Lower leg skin (tissue), 4 donors: ENCODE data around the gene MAPKAPK2. TPM values are rescaled to one million over a fixed set of nuclear protein-coding genes. Genes with fewer than 3 reads are reported as not detected.

Experiments used
- DNase-seq, 2 donors: peaks; one replicate each; pipeline ENCODE4 v3.0.0-alpha.2; 2019; ENCODE audit warnings: low spot score in 2 of 2
- H3K4me3 ChIP-seq: fragments of 200-600 bp; sonication (generic); 2 replicates; pipeline ENCODE4 v1.5.1; 2017; ENCODE audit warnings: mild to moderate bottlenecking, low read depth; ENCODE audit not compliant: poor library complexity, severe bottlenecking
- CTCF ChIP-seq, 3 donors: fragments of 450-650 bp; IDR thresholded peaks; one replicate each; pipeline ENCODE4 v1.5.1; 2016; ENCODE audit warnings: antibody characterized with exemption in 3 of 3, mild to moderate bottlenecking in 3 of 3, moderate library complexity in 2 of 3
- POLR2A ChIP-seq, 2 donors: fragments of 450-650 bp; IDR thresholded peaks; one replicate each; pipeline ENCODE4 v1.6.1; 2016 to 2017; ENCODE audit warnings: antibody characterized with exemption in 2 of 2, mild to moderate bottlenecking in 1 of 2, moderate library complexity in 1 of 2
- WGBS, 2 donors: methylation state at CpG; one replicate each; pipeline ENCODE4 v1.1.5; 2018; 5-methylcytosine and 5-hydroxymethylcytosine counted together
- intact Hi-C: fragments of 100-400 bp; cut with DNase I; formaldehyde crosslinking; loops from one replicate; pipeline ENCODE4 v1.15.0; 2023; ENCODE audit warnings: low total_unique reads
- total RNA-seq, 4 donors: library from RNA; depleted of rRNA; stranded (reverse); fragments of >200 nt; gene quantifications; one replicate each; pipeline ENCODE4 v1.1.0, GENCODE V29; 2016

Gene MAPKAPK2
- total RNA-seq, 4 donors from 2014 or later = 40.0 to 62.4 (median 52.4) TPM

GRCh38 chr1:206702803-206703202, 18.1 kb downstream of the MAPKAPK2 start:
- intact Hi-C loops = loop anchor here (1.0 kb wide), 1 partner anchor 19 kb away; no protein-coding TSS in a partner anchor
- H3K4me3 ChIP-seq = no peak overlapping the region
- DNase-seq = no peak
- 92 to 100% methylated on average over 1 of the region's 1 CpG for WGBS, 2 donors
- TF ChIP-seq CTCF (IDR thresholded peaks at IDR 0.05) (no peak), POLR2A (IDR thresholded peaks at IDR 0.05) (no peak)

- intact Hi-C loops = no loop called here
- TF ChIP-seq POLR2A (IDR thresholded peaks at IDR 0.05) = no peak
- no peak for TF ChIP-seq CTCF (IDR thresholded peaks at IDR 0.05)
- DNase-seq = no peak
- no peak overlapping the region for H3K4me3 ChIP-seq
- WGBS, 2 donors = 64 to 68% methylated on average over 4 of the region's 4 CpGs
These were observed 19.0 kb downstream of the MAPKAPK2 start for GRCh38 chr1:206703661-206704060.

GRCh38 chr1:206704226-206704625, 19.5 kb downstream of the MAPKAPK2 start:
- intact Hi-C loops = no loop called here
- no peak overlapping the region for H3K4me3 ChIP-seq

GRCh38 chr1:206705191-206705590, 20.5 kb downstream of the MAPKAPK2 start:
- no peak for DNase-seq
- intact Hi-C loops = no loop called here
- 36 to 42% methylated on average over 3 to 4 of the region's 4 CpGs for WGBS, 2 donors
- TF ChIP-seq CTCF (IDR thresholded peaks at IDR 0.05) (no peak), POLR2A (IDR thresholded peaks at IDR 0.05) (no peak)
- H3K4me3 ChIP-seq = no peak overlapping the region

More at GRCh38 chr1:206704226-206704625, 19.5 kb downstream of the MAPKAPK2 start:
- DNase-seq = no peak
- 77 to 86% methylated on average over 9 of the region's 9 CpGs for WGBS, 2 donors
- TF ChIP-seq POLR2A (IDR thresholded peaks at IDR 0.05) (no peak), CTCF (IDR thresholded peaks at IDR 0.05) (no peak)

GRCh38 chr1:206705726-206706297, 21.1 kb downstream of the MAPKAPK2 start:
- DNase-seq = no peak
- TF ChIP-seq CTCF (IDR thresholded peaks at IDR 0.05) (no peak), POLR2A (IDR thresholded peaks at IDR 0.05) (no peak)
- intact Hi-C loops = no loop called here
- 41 to 43% methylated on average over 8 of the region's 8 CpGs for WGBS, 2 donors
- H3K4me3 ChIP-seq = no peak overlapping the region

- H3K4me3 ChIP-seq = no peak overlapping the region
- intact Hi-C loops = no loop called here
- no peak for DNase-seq
- TF ChIP-seq POLR2A (IDR thresholded peaks at IDR 0.05) (no peak), CTCF (IDR thresholded peaks at IDR 0.05) (no peak)
- 15 to 39% methylated on average over 10 to 11 of the region's 11 CpGs for WGBS, 2 donors
These were observed 21.6 kb downstream of the MAPKAPK2 start for GRCh38 chr1:206706298-206706791.
